C4-2B (cell line): Measurements from ENCODE around the gene NAT16.
"Not testable (repeated sequence)": the region's sequence is repeated elsewhere in the genome, so short reads cannot be mapped to it uniquely, and the experiment has no call there.

Experiments used
- H3K27ac ChIP-seq: fragments of 450-650 bp; 2 replicates; pipeline ENCODE4 v1.5.1; 2017
- CTCF ChIP-seq: fragments of 450-650 bp; conservative IDR thresholded peaks from 2 replicates; pipeline ENCODE4 v1.5.1; 2017; ENCODE audit warnings: mild to moderate bottlenecking
- ZFX ChIP-seq: fragments of 450-650 bp; IDR thresholded peaks from 2 replicates; pipeline ENCODE4 v1.6.1; 2017

Gene NAT16

GRCh38 chr7:101140746-101141382 lies 39.2 kb downstream of the NAT16 start:
- TF ChIP-seq ZFX = no peak
- no peak for TF ChIP-seq CTCF
- no peak overlapping the region for H3K27ac ChIP-seq

- TF ChIP-seq ZFX (no peak), CTCF (no peak)
- no peak overlapping the region for H3K27ac ChIP-seq
Measured at GRCh38 chr7:101140339-101140699, 39.8 kb downstream of the NAT16 start.

- TF ChIP-seq ZFX = no peak
- peak; percentile 96 for TF ChIP-seq CTCF
- no peak overlapping the region for H3K27ac ChIP-seq
Measured at GRCh38 chr7:101138213-101138870, 41.8 kb downstream of the NAT16 start.

GRCh38 chr7:101137651-101138212 lies 42.4 kb downstream of the NAT16 start:
- H3K27ac ChIP-seq = no peak overlapping the region
- TF ChIP-seq ZFX = no peak
- no peak for TF ChIP-seq CTCF

GRCh38 chr7:101134399-101134980 lies 45.6 kb downstream of the NAT16 start:
- TF ChIP-seq CTCF = no peak
- H3K27ac ChIP-seq = no peak overlapping the region

GRCh38 chr7:101133621-101134398 lies 46.3 kb downstream of the NAT16 start:
- TF ChIP-seq ZFX = no peak
- TF ChIP-seq CTCF = no peak
- no peak overlapping the region for H3K27ac ChIP-seq

GRCh38 chr7:101132626-101133600 lies 47.2 kb downstream of the NAT16 start:
- not testable (repeated sequence) for H3K27ac ChIP-seq
